Frontal cortex (tissue), 4 donors: Measurements from ENCODE around the gene LCE2C. TPM values are rescaled to one million over a fixed set of nuclear protein-coding genes. Genes with fewer than 3 reads are reported as not detected.

ENCODE experiments used
- DNase-seq, 2 donors: peaks; one replicate each; pipeline ENCODE4 v3.0.0; 2012; ENCODE audit warnings: low spot score in 2 of 2
- FAIRE-seq: peaks from 2 replicates; lab custom pipeline; 2012; peaks lifted over from hg19 to GRCh38; lab: Jason Lieb, UNC
- total RNA-seq: library from RNA; depleted of rRNA; stranded (reverse); fragments of >200 nt; gene quantifications from one replicate; pipeline ENCODE4 v1.2.3, GENCODE V29; 2014
- donor health status: control.
- donor health status: control.
- donor health status: control.

The LCE2C gene
- total RNA-seq, 1 donor from 2014 or later = not detected

- DNase-seq (no peak), FAIRE-seq (no peak)
These were observed 32.8 kb downstream of the LCE2C start, which contains the start of gene LCE4A for GRCh38 chr1:152707860-152708259. Gene LCE4A (plus strand): TSS chr1:152708160. CDS start chr1:152709076, 916 bp downstream.

- FAIRE-seq = no peak
- no peak for DNase-seq
These were observed 43.2 kb downstream of the LCE2C start for GRCh38 chr1:152718238-152718637.

- DNase-seq (no peak), FAIRE-seq (no peak)
These were observed 50.2 kb downstream of the LCE2C start for GRCh38 chr1:152725261-152725660.

Other genes with a start within 250 kb of the LCE2C start
- gene LCE5A, start 164.5 kb upstream of the LCE2C start, total RNA-seq = not detected
- not detected for gene CRCT1, start 160.8 kb upstream of the LCE2C start, total RNA-seq
- gene LCE3E, start 108.5 kb upstream of the LCE2C start, total RNA-seq = not detected
- not detected for gene LCE3D, start 94.8 kb upstream of the LCE2C start, total RNA-seq
- not detected for gene LCE3C, start 75.0 kb upstream of the LCE2C start, total RNA-seq
- gene LCE3B, start 61.5 kb upstream of the LCE2C start, total RNA-seq = not detected
- gene LCE3A, start 52.2 kb upstream of the LCE2C start, total RNA-seq = not detected
- gene LCE2D, start 11.9 kb upstream of the LCE2C start, total RNA-seq = not detected
- gene LCE2B, start 10.8 kb downstream of the LCE2C start, total RNA-seq = not detected
- not detected for gene LCE2A, start 23.1 kb downstream of the LCE2C start, total RNA-seq
- not detected for gene LCE4A, start 32.9 kb downstream of the LCE2C start, total RNA-seq
- gene KPRP, start 82.7 kb downstream of the LCE2C start, total RNA-seq = not detected
- not detected for gene LCE1F, start 99.9 kb downstream of the LCE2C start, total RNA-seq
- gene LCE1E, start 111.0 kb downstream of the LCE2C start, total RNA-seq = not detected
- not detected for gene LCE1D, start 121.4 kb downstream of the LCE2C start, total RNA-seq
- gene LCE1C, start 131.4 kb downstream of the LCE2C start, total RNA-seq = not detected
- gene LCE1B, start 136.7 kb downstream of the LCE2C start, total RNA-seq = not detected
- not detected for gene LCE1A, start 152.2 kb downstream of the LCE2C start, total RNA-seq
- gene LCE6A, start 167.6 kb downstream of the LCE2C start, total RNA-seq = not detected
- not detected for gene LCE7A, start 184.7 kb downstream of the LCE2C start, total RNA-seq
- not detected for gene SMCP, start 203.0 kb downstream of the LCE2C start, total RNA-seq
- gene IVL, start 233.3 kb downstream of the LCE2C start, total RNA-seq = not detected